GM04504 (cell line): ENCODE measurements around the gene MTIF3.

Source experiments
- DNase-seq: peaks from one replicate; pipeline ENCODE4 v3.0.0-alpha.2; 2012; ENCODE audit warnings: low read depth

The MTIF3 gene

DNA sequence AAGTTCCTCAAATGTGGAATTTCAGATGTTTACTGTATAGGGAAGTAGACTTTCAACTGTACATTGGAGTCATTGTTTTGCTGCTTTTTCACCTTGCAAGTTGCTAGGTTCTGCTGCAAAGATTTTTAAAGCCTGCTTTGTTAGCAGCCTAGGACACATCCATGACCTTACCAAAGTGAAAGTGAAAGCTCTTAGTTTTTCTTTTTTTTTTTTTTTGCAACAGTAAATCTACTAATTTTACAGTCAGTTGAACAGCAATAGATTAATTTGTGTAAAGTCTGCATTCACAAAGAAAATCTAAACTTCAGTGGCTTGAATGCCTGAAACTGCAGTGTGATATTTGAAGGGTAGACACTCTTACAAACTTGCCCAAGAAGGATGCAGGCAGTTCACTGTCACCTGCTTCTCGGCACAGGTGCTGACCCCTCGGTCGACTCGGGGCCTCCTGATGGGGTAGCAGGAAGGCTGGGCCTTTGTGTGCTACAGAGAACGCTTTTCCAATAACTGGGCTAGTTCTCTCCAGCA lies 5.0 kb upstream of the MTIF3 start:
- no peak for DNase-seq

DNA sequence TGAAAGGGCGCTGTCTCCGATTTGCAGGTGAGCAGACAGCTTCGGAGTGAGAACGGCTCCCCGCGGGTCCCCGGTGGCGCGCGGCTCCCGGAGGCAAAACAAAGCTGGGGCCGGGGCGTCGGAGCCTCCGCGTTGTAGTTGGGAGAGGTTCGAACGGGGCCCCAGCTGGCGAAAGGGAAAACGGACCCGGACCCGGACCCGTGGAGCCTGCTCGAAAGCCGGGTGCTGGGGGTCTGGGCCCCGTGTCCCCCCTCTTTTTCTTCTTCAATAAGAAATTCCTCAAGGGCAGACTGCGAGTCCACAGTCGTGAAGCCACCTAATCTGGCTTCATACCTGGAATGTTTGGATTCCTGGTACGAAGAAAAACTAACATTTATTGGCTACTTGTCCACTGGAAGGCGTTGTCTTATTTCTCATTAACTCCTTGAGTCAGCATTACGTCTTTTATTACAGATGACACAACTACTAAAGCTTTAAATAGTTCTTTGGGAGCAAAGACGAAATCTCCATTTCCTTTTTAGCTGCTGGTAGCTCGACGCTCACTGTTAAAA lies 632 bp upstream of the MTIF3 start:
- no peak for DNase-seq

DNA sequence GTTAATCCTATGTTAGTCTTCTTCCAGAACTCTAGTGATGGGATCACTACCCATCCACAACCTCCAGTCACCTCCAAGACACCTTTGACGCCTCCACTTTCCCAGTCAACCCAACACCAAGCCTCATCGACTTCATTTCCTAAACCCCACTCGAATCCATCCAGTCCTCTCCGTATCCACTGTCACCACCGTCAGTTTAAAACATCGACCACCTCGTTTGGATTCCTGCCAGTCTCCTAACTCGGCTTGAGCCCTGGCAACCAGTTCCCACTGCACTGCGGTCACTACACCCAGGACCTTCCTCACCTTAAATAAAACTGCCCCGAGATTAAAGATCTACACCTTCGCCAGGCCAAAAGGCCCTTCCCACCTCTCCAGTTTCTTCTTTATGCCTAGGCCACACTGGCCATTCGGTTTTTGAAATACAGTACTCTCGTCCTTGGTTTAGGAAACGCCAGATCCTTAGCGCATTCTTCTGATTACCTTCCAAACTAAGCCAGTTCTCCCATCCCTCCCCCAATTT lies 1.2 kb downstream of the MTIF3 start:
- no peak for DNase-seq

DNA sequence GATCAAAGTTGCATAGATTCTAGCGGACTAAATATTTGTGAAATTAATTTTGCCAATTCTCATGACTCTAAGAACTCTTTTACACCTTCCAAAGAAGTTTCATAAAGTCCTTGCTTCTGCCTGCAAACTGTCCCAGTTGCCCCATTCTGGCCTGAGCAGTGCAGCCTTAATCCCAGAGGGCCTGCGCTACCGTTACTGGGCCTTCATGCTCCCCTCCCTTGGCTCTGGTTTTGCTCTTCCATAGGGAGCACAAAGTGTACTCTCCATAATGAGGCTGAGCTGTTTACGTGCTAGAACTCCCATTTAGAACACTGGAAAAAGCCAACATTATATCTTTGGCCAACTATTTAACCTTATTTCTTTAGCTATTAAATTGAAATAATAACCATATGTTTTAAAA lies 2.1 kb downstream of the MTIF3 start:
- no peak for DNase-seq

DNA sequence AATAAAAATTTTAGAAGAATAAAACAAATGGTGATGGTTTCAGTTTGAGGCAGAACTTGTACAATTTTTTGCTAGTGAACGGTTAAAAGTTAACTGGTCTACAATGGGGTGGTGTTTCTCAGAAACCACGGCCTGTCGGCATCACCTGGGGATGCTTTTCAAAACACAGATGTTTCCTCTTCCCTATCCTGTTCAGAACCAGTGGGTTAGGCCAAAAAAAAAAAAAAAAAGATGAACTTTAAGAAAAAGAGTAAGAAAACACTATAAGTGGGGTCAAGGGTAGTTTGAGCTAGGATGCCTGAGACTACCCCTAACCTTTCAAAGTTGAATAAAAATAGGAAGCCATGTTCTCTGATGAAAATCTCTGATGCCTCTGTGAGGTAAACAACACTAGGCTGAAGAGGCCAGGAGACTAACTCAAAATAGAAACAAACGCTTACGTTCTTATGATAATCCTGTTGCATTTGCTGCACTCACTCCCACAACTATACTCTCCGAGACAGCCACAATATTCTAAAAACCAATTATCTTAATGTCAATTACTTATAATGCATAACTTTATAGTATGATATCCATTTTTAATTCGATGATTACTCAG lies 3.3 kb downstream of the MTIF3 start:
- DNase-seq: no peak

DNA sequence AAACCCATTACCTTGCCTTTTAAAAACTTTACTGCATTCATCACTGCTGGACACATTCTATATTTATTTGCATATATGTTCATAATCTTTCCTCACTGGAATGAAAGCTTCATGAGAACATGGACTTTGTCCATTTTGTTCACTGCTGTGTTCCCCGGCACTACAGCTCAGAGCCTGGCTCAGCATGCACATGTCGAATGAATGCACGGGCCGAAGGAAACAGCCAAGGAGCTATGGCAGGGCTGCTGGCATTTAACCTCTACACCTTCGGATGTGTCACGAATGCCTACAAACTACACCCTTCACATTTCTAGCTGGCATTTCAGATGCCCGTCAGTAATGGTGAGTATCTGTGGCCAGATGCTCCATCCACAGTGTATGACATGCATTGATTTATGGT lies 7.6 kb downstream of the MTIF3 start:
- no peak for DNase-seq

DNA sequence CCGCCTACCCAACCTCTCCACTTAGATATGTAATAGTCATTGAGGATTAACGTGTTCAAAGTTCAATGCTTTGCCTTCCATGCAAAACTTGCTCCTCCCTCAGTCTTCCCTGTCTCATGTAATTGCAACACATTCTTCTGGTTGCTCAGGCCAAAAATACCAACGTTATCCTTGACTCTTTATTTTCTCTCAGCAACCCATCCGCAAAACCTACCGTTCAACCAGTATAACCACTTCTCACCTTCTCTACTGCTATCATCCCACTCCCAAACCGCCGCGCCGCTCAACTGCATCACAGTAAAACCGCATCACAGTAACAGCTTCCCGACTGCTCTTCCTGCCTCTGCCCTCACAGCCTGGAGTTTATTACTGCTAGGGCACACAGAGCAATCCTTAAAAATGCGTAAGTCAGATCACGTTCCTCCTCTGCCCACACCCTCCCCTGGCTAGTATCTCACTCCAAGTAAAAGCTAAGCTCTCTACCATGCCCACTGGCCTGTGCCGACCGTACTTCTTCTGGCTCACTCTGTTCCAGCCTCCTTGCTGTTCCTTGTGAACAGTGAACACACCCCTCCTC lies 8.2 kb downstream of the MTIF3 start:
- no peak for DNase-seq

DNA sequence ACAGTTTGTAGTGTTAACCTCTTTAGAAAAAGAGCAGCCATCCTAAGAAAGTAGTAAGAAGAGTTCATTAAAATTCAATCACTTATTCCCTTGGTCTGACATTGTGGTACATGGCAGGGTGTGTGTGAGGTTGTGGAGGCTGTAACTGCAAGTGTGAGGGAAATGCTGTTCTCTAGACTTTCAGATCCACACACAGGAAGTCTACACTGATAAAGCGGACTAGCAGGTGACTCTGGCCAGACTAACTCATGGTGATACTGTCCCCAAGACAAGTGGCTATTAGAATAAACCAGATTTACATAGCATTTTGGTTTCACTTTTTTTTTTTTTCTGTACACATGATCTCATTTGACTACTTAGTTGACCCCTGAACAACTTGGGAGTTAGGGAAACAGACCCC lies 10.0 kb downstream of the MTIF3 start:
- DNase-seq: no peak

DNA sequence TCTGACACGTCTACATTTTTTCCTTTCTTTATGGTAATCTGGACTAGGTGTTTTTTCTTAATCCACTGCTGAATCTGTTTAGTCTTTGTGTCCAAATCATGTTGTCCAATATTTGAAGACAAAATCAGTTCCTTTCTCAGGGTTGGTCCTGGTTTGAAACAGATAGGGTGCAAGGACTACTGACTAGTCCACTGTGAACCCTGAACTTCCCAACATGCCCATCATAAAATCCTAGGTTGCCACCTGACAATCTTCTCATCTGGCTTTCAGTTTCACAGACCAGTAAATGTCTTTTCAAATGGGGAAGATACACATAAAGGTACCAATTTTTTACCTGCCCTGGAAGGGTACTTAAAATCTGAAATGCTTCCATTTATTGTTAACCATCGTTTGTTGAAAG lies 13.2 kb downstream of the MTIF3 start:
- no peak for DNase-seq

DNA sequence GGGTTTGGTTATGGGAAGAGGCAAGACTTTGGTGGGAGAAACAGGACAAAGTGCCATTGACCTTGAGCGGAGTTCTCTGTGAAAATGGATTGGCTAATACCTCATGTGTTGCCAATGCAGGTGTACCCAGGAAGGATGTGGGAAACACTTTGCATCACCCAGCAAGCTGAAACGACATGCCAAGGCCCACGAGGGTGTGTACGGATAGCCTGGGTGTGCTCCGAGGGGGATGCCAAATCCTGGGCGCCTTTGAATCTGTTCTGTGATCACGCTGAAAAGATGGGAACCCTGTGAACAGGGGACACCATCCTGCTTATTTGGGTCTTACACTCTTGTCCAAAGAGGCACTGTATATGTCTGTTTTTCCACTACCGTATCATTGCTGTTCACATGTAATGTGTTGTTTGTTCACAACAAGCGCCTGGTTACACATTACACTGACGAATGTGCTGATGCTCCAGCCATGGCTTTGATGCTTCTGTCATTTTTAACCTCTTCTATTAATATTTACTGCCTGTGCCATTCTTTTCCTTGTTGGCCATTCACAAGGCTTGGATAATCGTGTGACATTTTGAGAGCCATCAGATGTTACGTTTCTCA lies 17.7 kb downstream of the MTIF3 start:
- no peak for DNase-seq

DNA sequence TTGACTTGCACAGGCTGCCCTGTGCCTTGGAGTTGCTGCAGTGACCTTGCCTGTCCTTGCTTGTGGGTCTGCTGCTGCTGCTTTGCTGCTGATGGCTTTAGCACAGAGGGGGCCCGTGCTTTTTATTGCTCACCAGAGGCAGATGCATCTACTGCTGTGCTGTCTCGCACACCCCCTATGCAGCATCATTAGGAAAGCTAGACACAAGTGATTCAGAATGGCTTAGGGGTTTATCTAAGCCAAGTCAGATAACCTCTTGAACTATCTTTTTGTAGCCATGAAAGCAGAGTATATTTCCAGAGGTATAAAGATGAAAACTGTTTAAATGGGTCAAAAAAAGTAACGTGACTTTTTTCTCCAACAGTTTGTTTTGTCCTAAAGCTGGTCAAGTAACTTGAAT lies 18.2 kb downstream of the MTIF3 start:
- DNase-seq: no peak

DNA sequence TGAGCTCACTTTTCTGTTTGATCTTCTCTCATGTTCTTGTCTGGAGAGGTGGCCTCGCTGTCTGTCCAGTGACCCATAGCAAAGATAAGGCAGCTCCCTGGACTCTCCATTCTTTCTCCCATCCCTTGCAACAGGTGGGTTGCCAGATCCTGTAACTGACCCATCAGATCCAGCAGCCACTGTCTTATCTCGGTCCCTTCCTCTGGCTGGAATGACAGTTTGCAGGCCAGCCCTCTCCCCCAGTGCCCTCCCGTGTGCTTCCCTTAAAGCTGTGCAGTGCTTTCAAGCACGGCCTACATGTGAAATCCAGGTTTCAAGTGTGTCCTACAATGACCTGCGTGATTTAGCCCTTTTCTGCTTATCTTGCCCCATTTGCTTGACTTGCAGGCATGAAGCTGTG lies 22.2 kb downstream of the MTIF3 start:
- DNase-seq: no peak

DNA sequence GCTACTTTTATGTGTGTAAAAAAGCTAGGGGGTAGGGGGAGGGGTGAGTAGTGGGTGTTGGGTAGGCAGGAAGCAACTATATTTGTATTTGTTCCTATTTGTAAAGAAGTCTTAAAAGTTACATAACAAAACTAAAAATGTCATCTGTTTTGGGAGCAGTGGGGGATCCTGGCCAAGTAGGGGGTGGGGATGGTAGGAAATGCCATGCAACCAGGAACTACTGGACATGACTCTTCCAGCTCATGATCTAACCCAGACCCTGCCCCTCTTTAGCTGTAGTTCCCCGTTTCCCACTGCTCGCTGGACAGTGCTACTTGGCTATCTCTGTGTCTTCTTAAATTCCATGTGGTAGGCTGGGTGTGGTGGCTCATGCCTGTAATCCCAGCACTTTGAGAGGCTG lies 22.7 kb downstream of the MTIF3 start:
- no peak for DNase-seq

DNA sequence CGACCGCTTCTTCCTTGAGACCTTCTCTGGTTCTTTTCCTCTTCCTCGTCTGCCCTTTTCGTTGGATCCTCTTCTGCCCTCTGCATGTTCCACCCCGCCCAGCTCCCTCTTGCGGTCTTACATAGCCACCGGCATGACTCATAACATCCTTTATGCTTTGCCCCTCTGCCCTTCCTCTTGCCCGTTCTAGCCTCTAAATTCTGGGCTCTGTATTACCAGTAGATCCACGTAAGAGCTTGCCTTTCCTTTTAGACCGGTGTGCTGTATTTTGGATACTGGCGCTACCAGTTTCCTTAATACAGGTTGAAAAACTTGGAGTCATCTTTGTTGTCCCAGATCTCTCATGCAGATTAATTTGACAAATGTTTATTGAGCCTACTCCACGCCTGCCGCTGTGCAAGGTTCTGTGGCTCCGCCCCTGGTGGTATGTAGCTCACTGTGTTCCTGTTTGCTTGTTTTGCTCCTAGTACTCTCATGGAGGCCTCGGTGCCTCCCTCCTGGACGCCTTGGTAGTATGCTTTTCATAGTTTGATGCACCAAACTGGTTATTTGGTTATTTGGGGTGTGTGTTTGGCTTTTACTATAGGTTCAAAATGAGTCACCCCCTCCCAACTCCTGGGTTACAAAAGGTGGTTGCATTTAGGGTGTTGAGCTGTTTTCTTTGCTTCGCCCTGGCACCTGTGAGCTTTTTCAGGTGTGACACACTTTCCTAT lies 24.3 kb downstream of the MTIF3 start:
- peak; percentile 51 for DNase-seq

DNA sequence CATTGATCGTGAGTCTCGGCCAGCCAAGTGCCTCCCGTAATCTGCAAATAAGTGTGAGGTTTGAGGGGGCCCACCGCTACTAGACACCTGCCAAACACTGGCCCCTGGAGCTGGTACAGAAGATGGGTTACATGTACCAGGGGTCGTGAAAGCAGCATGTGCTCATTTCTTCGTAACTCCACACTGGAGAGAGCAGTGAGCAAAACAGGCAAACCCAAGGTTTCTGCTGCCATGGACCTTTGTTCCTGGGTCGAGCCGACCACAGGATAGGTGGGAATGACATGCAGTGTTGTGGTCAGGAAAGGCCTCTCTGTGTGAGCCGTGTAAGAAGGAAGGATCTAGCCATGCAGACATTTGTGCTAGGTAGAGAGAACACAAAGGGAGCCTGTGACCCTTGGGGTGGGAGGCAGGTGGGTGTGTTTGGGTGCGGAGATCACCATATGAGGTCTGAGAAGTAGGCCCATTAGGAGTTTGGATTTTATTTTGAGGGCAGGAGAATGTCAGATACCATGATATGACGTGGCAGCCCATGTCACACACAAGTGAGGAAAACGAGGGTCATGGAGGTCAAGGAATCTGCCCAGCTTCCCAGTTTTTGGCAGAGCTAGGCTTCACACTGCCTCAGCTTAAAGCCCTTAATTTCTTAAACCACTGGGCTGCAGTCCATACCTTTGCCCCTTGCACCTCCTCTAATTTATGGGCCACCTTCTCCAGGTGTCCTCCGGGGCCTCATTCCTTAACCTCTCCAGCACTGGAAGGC lies 25.0 kb downstream of the MTIF3 start:
- no peak for DNase-seq

DNA sequence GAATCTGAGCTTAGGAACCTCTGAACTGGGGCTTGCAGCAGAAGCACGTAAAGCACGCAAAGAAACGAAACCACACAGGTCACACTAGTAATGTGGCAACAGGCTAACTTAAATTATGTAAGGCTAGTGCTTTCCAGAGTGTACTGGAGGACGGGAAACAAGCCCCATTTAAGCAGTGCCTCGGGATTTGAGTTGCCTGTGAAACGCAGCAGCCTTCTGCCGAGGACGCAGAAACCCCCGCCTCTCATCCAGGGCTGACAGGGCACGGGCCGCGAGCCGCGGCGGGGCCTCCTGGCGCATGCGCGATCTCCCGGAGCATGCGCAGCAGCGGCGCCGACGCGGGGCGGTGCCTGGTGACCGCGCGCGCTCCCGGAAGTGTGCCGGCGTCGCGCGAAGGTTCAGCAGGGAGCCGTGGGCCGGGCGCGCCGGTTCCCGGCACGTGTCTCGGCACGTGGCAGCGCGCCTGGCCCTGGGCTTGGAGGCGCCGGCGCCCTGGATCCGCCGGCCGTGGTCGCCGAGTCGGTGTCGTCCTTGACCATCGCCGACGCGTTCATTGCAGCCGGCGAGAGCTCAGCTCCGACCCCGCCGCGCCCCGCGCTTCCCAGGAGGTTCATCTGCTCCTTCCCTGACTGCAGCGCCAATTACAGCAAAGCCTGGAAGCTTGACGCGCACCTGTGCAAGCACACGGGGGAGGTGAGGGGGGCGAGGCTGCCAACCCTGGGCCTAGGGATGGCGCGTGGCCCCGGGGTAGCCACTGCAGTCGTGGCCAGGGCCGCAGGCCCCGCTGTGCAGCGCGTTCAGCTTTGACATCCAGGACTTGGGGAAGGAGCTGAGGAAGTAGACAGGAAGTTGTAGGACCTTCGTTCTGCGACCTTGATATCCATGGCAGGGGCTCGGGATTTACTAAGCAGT lies 25.9 kb downstream of the MTIF3 start, which contains the start of gene GTF3A:
Gene GTF3A (plus strand): TSS at position 374 of the 912 bp plus-strand sequence.
- peak; percentile 67 for DNase-seq

DNA sequence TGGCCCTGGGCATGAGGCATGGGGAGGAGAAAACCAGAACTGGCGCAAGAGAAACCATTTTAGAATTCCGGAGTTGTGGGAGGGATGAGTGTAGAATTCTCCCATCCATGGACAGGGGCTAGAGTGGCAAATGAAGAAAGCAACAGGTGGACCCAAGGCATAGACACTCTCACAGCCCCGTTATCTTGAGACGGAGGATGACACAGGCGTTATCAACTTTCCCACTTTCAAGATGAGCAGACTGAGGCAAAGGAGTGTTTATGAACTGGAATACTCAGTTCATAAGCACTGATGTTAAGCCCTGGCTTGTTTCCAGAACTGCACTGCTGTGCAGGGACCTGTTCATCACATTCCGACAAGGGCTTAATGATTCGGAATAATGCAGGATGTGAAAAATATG lies 27.0 kb downstream of the MTIF3 start:
- DNase-seq: no peak

DNA sequence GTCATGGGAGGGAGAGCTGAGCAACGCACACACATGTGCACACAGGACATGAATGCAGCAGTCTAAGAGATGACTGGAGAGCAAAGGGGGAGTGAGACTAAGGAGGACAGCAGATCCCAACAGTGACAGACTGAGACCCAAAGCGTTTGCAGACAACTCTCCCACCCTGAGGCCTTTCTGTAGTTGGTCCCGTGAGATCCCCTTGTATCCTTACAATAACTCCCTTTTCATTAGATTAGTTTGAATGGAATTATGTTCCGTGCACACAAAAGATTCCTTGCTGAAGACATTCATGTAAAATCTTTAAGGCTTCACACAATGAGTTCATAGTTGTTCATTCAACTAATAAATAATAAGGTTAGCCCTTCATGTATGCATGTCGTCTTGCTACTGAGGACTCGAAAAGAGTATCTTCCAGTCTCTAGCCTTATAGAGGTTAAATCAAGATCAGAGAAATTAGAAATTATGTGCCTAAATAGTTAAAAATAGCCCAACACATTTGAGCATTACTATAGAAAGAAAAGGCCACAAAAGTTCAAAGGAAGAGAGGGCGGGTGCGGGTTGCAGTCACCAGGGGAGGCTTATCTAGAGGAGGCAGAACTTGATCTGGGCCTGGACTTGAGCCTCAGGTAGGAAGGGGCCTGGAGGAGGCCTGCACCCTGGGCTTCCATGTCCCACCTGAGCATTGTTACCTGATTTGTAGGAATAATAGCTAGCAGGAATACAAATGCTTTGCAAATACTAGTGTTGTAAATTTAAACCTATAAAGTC lies 29.1 kb downstream of the MTIF3 start:
- DNase-seq: no peak

DNA sequence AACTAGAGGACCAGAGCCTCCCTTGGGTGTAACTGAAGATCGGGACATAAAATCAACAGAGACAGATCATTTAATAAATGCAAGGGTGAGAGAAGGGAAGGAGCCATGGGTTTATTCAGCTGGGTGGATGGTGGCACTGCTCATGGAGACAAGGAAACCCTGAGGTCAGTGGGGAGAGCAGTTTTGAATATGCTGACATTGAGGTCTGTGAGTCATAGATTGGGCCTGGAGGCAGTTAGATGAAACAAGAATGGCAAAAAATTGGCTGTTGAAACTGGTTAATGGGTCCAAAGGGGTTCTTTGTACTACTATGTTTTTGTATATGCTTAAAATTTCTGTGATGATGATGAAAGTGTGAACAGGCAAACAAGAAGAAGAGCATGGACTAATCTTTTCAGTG lies 31.0 kb downstream of the MTIF3 start:
- no peak for DNase-seq

DNA sequence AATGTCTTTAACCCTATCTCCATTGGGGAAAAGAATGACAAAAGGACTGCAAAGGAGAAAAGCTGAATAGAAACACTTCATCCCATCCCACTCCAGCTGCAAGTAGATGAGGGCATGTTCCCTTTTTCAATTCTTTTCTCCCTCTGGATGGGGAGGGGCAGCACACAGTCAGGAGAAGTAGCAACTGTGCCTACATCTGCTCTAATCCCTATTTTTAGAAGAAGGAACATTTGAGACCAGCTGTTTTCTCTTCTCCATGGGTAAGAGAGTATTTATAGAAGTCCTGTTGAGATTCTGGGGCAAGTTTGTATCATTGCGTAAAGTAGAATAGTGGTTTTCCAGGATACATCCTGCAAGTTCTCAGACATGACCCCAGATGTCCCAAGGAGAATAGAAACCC lies 35.2 kb downstream of the MTIF3 start:
- DNase-seq: no peak
